Gastroesophageal sphincter (tissue), 4 donors: ENCODE data around the gene BGN. TPM values are rescaled to one million over a fixed set of nuclear protein-coding genes. Genes with fewer than 3 reads are reported as not detected.

Source experiments
- ATAC-seq: fragments of 150-250 bp; one replicate; pipeline ENCODE4 v1.9.1; 2016; ENCODE audit warnings: mild to moderate bottlenecking, moderate library complexity
- H3K27ac ChIP-seq, 4 donors: fragments of 200-600 bp; sonication (generic) in 3 of 4; 1 replicate in 3 of 4; 2 replicates in 1 of 4; pipeline ENCODE4 v1.5.1; 2016 to 2019
- H3K27me3 ChIP-seq: fragments of 200-600 bp; sonication (generic); one replicate; pipeline ENCODE4 v1.5.1; 2019
- H3K36me3 ChIP-seq, 2 donors: fragments of 200-600 bp; sonication (generic); one replicate each; pipeline ENCODE4 v1.5.1; 2019; ENCODE audit warnings: control low read depth in 1 of 2
- H3K4me1 ChIP-seq, 3 donors: fragments of 200-600 bp; sonication (generic); 1 replicate in 2 of 3; 2 replicates in 1 of 3; pipeline ENCODE4 v1.5.1; 2016 to 2019; ENCODE audit warnings: control low read depth in 2 of 3
- H3K4me3 ChIP-seq, 2 donors: fragments of 200-600 bp; sonication (generic); one replicate each; pipeline ENCODE4 v1.5.1; 2019; ENCODE audit warnings: mild to moderate bottlenecking in 1 of 2, moderate library complexity in 1 of 2
- H3K9me3 ChIP-seq, 3 donors: fragments of 200-600 bp; sonication (generic); one replicate each; pipeline ENCODE4 v1.5.1; 2017 to 2019; ENCODE audit warnings: control low read depth in 2 of 3
- EP300 ChIP-seq: sonication (generic); formaldehyde crosslinking; IDR thresholded peaks from one replicate; pipeline ENCODE4 v1.6.1; 2017; ENCODE audit warnings: antibody characterized with exemption, mild to moderate bottlenecking
- POLR2A ChIP-seq, 2 donors: fragments of 450-650 bp; IDR thresholded peaks; one replicate each; pipeline ENCODE4 v1.6.1; 2017; ENCODE audit warnings: antibody characterized with exemption in 2 of 2, mild to moderate bottlenecking in 2 of 2, moderate library complexity in 1 of 2
- POLR2AphosphoS5 ChIP-seq: sonication (generic); formaldehyde crosslinking; IDR thresholded peaks from one replicate; pipeline ENCODE4 v1.6.1; 2017; ENCODE audit warnings: antibody characterized with exemption
- WGBS, 2 donors: methylation state at CpG; one replicate each; pipeline ENCODE4 v1.1.5; 2018; ENCODE audit warnings: low coverage in 1 of 2; 5-methylcytosine and 5-hydroxymethylcytosine counted together
- total RNA-seq, 4 donors: library from RNA; depleted of rRNA; stranded (reverse); fragments of >200 nt; gene quantifications; one replicate each; pipeline ENCODE4 v1.1.0, GENCODE V29; 2016
- TF ChIP-seq, protein P1 (sequence below), 4 experiments: fragments of 200-600 bp in 2 of 4; fragments of 450-650 bp in 2 of 4; sonication (generic) in 1 of 4; IDR thresholded peaks; one replicate each; pipeline ENCODE4 v1.5.1; 2017 to 2019; ENCODE audit warnings: antibody characterized with exemption in 4 of 4, mild to moderate bottlenecking in 2 of 4, moderate library complexity in 2 of 4

The BGN gene
- total RNA-seq, 4 donors from 2014 or later, result 10.4 to 49.4 (median 16.5) TPM

- Histone ChIP-seq H3K9me3 (no peaks in the 10 kb centered on the region), H3K36me3 (no peaks in the 10 kb centered on the region), H3K4me1 (peaks cover 0 to 12% (median 0%) of the 10 kb centered on the region in 3 donors), H3K27ac (no peak overlapping the region), H3K27me3 (peaks cover 68% of the 10 kb centered on the region), H3K4me3 (no peak overlapping the region)
- WGBS, 2 donors, result 60% methylated on average over 1 of the region's 7 CpGs; no CpG with 5 or more reads in 1 of the 2 donors
- ATAC-seq, result no peak
- TF ChIP-seq POLR2AphosphoS5 (no peak), EP300 (no peak), POLR2A (IDR thresholded peaks at IDR 0.05) (no peak)
Observed at GRCh38 chrX:153520287-153520917, 25.6 kb downstream of the BGN start.

GRCh38 chrX:153521034-153521433, 26.3 kb downstream of the BGN start:
- Histone ChIP-seq H3K4me3 (no peak overlapping the region), H3K36me3 (no peaks in the 10 kb centered on the region), H3K9me3 (no peaks in the 10 kb centered on the region), H3K27me3 (peaks cover 74% of the 10 kb centered on the region), H3K4me1 (peaks cover 0 to 12% (median 0%) of the 10 kb centered on the region in 3 donors), H3K27ac (no peak overlapping the region)
- TF ChIP-seq POLR2A (IDR thresholded peaks at IDR 0.05), result no peak
- TF ChIP-seq, protein P1, sequence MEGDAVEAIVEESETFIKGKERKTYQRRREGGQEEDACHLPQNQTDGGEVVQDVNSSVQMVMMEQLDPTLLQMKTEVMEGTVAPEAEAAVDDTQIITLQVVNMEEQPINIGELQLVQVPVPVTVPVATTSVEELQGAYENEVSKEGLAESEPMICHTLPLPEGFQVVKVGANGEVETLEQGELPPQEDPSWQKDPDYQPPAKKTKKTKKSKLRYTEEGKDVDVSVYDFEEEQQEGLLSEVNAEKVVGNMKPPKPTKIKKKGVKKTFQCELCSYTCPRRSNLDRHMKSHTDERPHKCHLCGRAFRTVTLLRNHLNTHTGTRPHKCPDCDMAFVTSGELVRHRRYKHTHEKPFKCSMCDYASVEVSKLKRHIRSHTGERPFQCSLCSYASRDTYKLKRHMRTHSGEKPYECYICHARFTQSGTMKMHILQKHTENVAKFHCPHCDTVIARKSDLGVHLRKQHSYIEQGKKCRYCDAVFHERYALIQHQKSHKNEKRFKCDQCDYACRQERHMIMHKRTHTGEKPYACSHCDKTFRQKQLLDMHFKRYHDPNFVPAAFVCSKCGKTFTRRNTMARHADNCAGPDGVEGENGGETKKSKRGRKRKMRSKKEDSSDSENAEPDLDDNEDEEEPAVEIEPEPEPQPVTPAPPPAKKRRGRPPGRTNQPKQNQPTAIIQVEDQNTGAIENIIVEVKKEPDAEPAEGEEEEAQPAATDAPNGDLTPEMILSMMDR (IDR thresholded peaks at IDR 0.05), result no peak
- TF ChIP-seq POLR2AphosphoS5, result no peak
- no peak for TF ChIP-seq EP300
- no CpG with 5 or more reads among the region's 9 CpGs for WGBS, 2 donors
- no peak for ATAC-seq

DNA sequence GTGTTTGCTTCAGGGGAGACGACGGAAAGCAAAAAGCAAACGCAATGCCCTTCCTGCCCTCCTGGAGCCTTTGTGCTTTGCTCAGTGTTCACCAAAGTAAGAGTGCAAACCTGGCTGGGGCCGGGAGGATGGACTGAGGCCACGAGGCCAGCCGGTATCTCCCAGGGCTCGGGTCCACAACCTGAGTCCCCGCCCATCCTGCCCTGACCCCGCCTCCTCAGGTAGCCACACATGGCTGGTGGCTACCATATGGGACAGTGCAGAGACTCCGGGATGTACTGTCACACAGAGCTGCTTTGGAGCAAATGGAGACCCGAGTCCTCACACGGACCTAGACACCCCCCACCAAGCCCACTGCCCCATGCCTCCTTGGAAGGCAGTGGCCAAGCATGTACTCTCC, 27.5 kb downstream of the BGN start:
- no peak for ATAC-seq
- Histone ChIP-seq H3K9me3 (no peaks in the 10 kb centered on the region), H3K27me3 (peaks cover 65% of the 10 kb centered on the region), H3K36me3 (no peaks in the 10 kb centered on the region), H3K27ac (no peak overlapping the region), H3K4me1 (peaks cover 0 to 12% (median 0%) of the 10 kb centered on the region in 3 donors), H3K4me3 (no peak overlapping the region)
- TF ChIP-seq POLR2A (IDR thresholded peaks at IDR 0.05) (no peak), POLR2AphosphoS5 (no peak), EP300 (no peak)
- TF ChIP-seq, protein P1 (IDR thresholded peaks at IDR 0.05), result no peak
- 100% methylated on average over 2 of the region's 12 CpGs; no CpG with 5 or more reads in 1 of the 2 donors for WGBS, 2 donors

GRCh38 chrX:153523269-153523668, 28.5 kb downstream of the BGN start:
- Histone ChIP-seq H3K4me1 (peaks cover 0 to 2% (median 0%) of the 10 kb centered on the region in 3 donors), H3K4me3 (no peak overlapping the region), H3K9me3 (no peaks in the 10 kb centered on the region), H3K27ac (no peak overlapping the region), H3K27me3 (peaks cover 55% of the 10 kb centered on the region), H3K36me3 (no peaks in the 10 kb centered on the region)
- TF ChIP-seq POLR2A (IDR thresholded peaks at IDR 0.05), result no peak
- no peak for ATAC-seq
- WGBS, 2 donors, result 61 to 82% methylated on average over 6 of the region's 7 CpGs

DNA sequence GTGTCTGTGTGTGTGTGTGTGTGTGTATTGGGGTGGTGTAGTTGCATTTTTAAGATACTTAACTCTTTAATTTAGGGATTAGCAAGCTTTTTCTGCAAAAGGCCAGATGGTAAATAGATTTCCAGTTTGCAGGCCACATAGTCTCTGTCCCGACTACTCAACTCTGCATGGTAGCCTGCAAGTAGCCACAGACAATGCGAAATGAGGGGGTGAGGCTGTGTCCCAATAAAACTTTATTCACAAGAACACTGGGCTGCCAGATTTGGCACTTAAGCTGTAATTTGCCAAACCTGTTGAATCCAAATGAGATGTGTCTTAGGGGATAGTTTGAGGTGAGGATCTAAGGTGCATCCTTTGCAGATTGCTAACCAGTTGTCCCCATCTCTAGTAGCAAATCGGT, 29.5 kb downstream of the BGN start:
- Histone ChIP-seq H3K27ac (no peak overlapping the region), H3K36me3 (no peaks in the 10 kb centered on the region), H3K9me3 (no peaks in the 10 kb centered on the region), H3K4me3 (no peak overlapping the region), H3K4me1 (no peaks in the 10 kb centered on the region), H3K27me3 (peaks cover 46% of the 10 kb centered on the region)
- 100% methylated on average over 1 of the region's 3 CpGs; no CpG with 5 or more reads in 1 of the 2 donors for WGBS, 2 donors
- no peak for ATAC-seq
- TF ChIP-seq, protein P1 (IDR thresholded peaks at IDR 0.05), result no peak
- TF ChIP-seq POLR2AphosphoS5 (no peak), POLR2A (IDR thresholded peaks at IDR 0.05) (no peak), EP300 (no peak)

GRCh38 chrX:153525451-153525850, 30.7 kb downstream of the BGN start:
- Histone ChIP-seq H3K36me3 (no peaks in the 10 kb centered on the region), H3K4me1 (no peaks in the 10 kb centered on the region), H3K9me3 (no peaks in the 10 kb centered on the region), H3K4me3 (no peak overlapping the region), H3K27ac (no peak overlapping the region), H3K27me3 (peaks cover 34% of the 10 kb centered on the region)
- TF ChIP-seq, protein P1 (IDR thresholded peaks at IDR 0.05), result no peak
- no peak for TF ChIP-seq EP300
- no peak for TF ChIP-seq POLR2AphosphoS5
- ATAC-seq, result no peak
- WGBS, 2 donors, result no CpG with 5 or more reads among the region's 6 CpGs
